HCT116 (cell line): ENCODE measurements around the gene THUMPD2. TPM values are rescaled to one million over a fixed set of nuclear protein-coding genes. Genes with fewer than 3 reads are reported as not detected.

ENCODE experiments used
- ATAC-seq: fragments of 200-7000 bp; cut with Tn5 transposase; 2 replicates; pipeline ENCODE4 v1.9.1; 2020; ENCODE audit warnings: mild to moderate bottlenecking, moderate library complexity
- BruUV-seq: library from RNA; stranded (reverse); fragments of 400-500 nt; replicated peaks from 2 replicates; lab custom pipeline; 2021; lab: Mats Ljungman, UMichigan
- CTCF ChIA-PET: fragments of 300-600 bp; sonication (Branson Sonifier 250); formaldehyde crosslinking; loops from one replicate; lab custom pipeline; 2021; ENCODE audit warnings: antibody characterized with exemption; lab: Charles Lee
- POLR2A ChIA-PET: fragments of 300-600, 350-600 bp; sonication (Branson Sonifier 250); formaldehyde crosslinking; loops from one replicate; lab custom pipeline; 2021; ENCODE audit warnings: antibody characterized with exemption; lab: Charles Lee
- RAD21 ChIA-PET, 2 experiments: fragments of 300-600 bp; sonication (Branson Sonifier 250); formaldehyde crosslinking; loops; one replicate each; lab custom pipeline; 2023; ENCODE audit warnings: low total read pairs in 2 of 2; ENCODE audit not compliant: uncharacterized antibody in 2 of 2, unreplicated experiment in 2 of 2, low non-redundant PET in 1 of 2; lab: Charles Lee
- DNase-seq: peaks from one replicate; pipeline ENCODE4 v3.0.0-alpha.2; 2010; ENCODE audit warnings: low read depth, low spot score
- H2AFZ ChIP-seq: fragments of 200-600 bp; shearing (Covaris generic), sonication (generic); 2 replicates; pipeline ENCODE4 v1.6.1; 2017; ENCODE audit warnings: low read depth, mixed run types, mixed read lengths, antibody characterized with exemption, low read length; ENCODE audit not compliant: poor library complexity, severe bottlenecking
- H3K27ac ChIP-seq: 2 replicates; pipeline ENCODE4 v1.5.1; 2012; ENCODE audit warnings: low read depth, low read length
- H3K27me3 ChIP-seq: fragments of 200-600 bp; sonication (generic); 2 replicates; pipeline ENCODE4 v1.6.1; 2016; ENCODE audit warnings: mixed run types, low read length, mixed read lengths; ENCODE audit not compliant: insufficient read depth
- H3K36me3 ChIP-seq, 2 experiments: fragments of 200-500 bp in 1 of 2; fragments of 200-600 bp in 1 of 2; sonication (Bioruptor generic) in 1 of 2; sonication (generic) in 1 of 2; 2 replicates each; pipeline versions ENCODE4 v1.5.1 to v1.6.1; 2014 to 2016; ENCODE audit warnings: low read length in 2 of 2, inconsistent platforms in 1 of 2, mixed read lengths in 1 of 2, mixed run types in 1 of 2; ENCODE audit not compliant: insufficient read depth in 2 of 2, control insufficient read depth in 1 of 2
- H3K4me1 ChIP-seq, 2 experiments: fragments of 200-600 bp in 1 of 2; sonication (generic) in 1 of 2; 2 replicates each; pipeline versions ENCODE4 v1.5.1 to v1.6.1; 2012 to 2017; ENCODE audit warnings: low read length in 2 of 2, inconsistent platforms in 1 of 2, mild to moderate bottlenecking in 1 of 2, mixed read lengths in 1 of 2, mixed run types in 1 of 2, moderate library complexity in 1 of 2; ENCODE audit not compliant: insufficient read depth in 2 of 2, control insufficient read depth in 1 of 2
- H3K4me2 ChIP-seq: fragments of 200-600 bp; sonication (generic); 2 replicates; pipeline ENCODE4 v1.6.1; 2017; ENCODE audit warnings: mixed run types, low read length, mixed read lengths
- H3K4me3 ChIP-seq, 2 experiments: fragments of 200-600 bp in 1 of 2; sonication (generic) in 1 of 2; replicated peaks in 1 of 2; 2 replicates each; pipeline ENCODE4 v1.5.1; 2011 to 2016; ENCODE audit warnings: low read length in 2 of 2, control low read depth in 1 of 2, low read depth in 1 of 2, mild to moderate bottlenecking in 1 of 2, mixed read lengths in 1 of 2, mixed run types in 1 of 2
- H3K79me2 ChIP-seq: fragments of 200-600 bp; sonication (generic); 2 replicates; pipeline ENCODE4 v1.6.1; 2017; ENCODE audit warnings: mild to moderate bottlenecking, mixed run types, low read length, moderate library complexity, mixed read lengths; ENCODE audit not compliant: insufficient read depth
- H3K9ac ChIP-seq: fragments of 200-600 bp; sonication (generic); 2 replicates; pipeline ENCODE4 v1.6.1; 2016; ENCODE audit warnings: low read length, mixed read lengths
- H3K9me2 ChIP-seq: fragments of 200-600 bp; sonication (generic), shearing (Covaris generic); 2 replicates; pipeline ENCODE4 v1.6.1; 2017; ENCODE audit warnings: mixed run types, mild to moderate bottlenecking, moderate library complexity; ENCODE audit not compliant: insufficient read depth
- H3K9me3 ChIP-seq, 2 experiments: fragments of 200-500 bp in 1 of 2; fragments of 200-600 bp in 1 of 2; sonication (Bioruptor generic) in 1 of 2; sonication (generic) in 1 of 2; 2 replicates each; pipeline ENCODE4 v1.6.1; 2014 to 2017; ENCODE audit warnings: low read length in 2 of 2, mixed read lengths in 2 of 2, inconsistent platforms in 1 of 2, low read depth in 1 of 2, mild to moderate bottlenecking in 1 of 2, mixed run types in 1 of 2, moderate library complexity in 1 of 2; ENCODE audit not compliant: control insufficient read depth in 1 of 2, insufficient read depth in 1 of 2
- H4K20me1 ChIP-seq: fragments of 200-600 bp; sonication (generic), shearing (Covaris generic); 2 replicates; pipeline ENCODE4 v1.6.1; 2017; ENCODE audit warnings: mixed run types, mild to moderate bottlenecking, moderate library complexity; ENCODE audit not compliant: insufficient read depth
- CEBPB ChIP-seq: IDR thresholded peaks from 2 replicates; pipeline ENCODE4 v1.6.1; 2012; ENCODE audit warnings: low read depth
- JUND ChIP-seq: IDR thresholded peaks from 2 replicates; pipeline ENCODE4 v1.6.1; 2012
- RAD21 ChIP-seq: IDR thresholded peaks from 2 replicates; pipeline ENCODE4 v1.6.1; 2012; ENCODE audit warnings: low read depth, mild to moderate bottlenecking
- SIN3A ChIP-seq: IDR thresholded peaks from 2 replicates; pipeline ENCODE4 v1.6.1; 2012; ENCODE audit warnings: low read depth
- TCF7L2 ChIP-seq: IDR thresholded peaks from 2 replicates; pipeline ENCODE4 v1.7.0; 2011; ENCODE audit warnings: borderline replicate concordance, inconsistent platforms; ENCODE audit not compliant: insufficient read depth, insufficient read length; ENCODE audit errors: extremely low read depth
- ZFX ChIP-seq: fragments of 450-650 bp; IDR thresholded peaks from 2 replicates; pipeline ENCODE4 v1.6.1; 2017
- intact Hi-C: fragments of 100-400 bp; cut with micrococcal nuclease; formaldehyde crosslinking; loops from 2 replicates; pipeline ENCODE4 v1.10.0; 2022
- total RNA-seq: library from RNA; stranded (reverse); gene quantifications from one replicate; pipeline ENCODE4 v1.2.1, GENCODE V29; 2021; ENCODE audit not compliant: unreplicated experiment
- TF ChIP-seq, protein P1 (sequence below): IDR thresholded peaks from 2 replicates; pipeline ENCODE4 v1.6.1; 2012; ENCODE audit warnings: low read depth
- TF ChIP-seq, protein P2 (sequence below): IDR thresholded peaks from 2 replicates; pipeline ENCODE4 v1.6.1; 2012
- TF ChIP-seq, protein P3 (sequence below): IDR thresholded peaks from 2 replicates; pipeline ENCODE4 v1.6.1; 2012
- TF ChIP-seq, protein P4 (sequence below), 3 experiments: fragments of 200-600 bp in 1 of 3; sonication (generic) in 1 of 3; IDR thresholded peaks in 2 of 3; conservative IDR thresholded peaks in 1 of 3; 2 replicates each; pipeline ENCODE4 v1.5.1; 2012 to 2017; ENCODE audit warnings: low read depth in 2 of 3, low read length in 2 of 3, antibody characterized with exemption in 1 of 3, borderline replicate concordance in 1 of 3, control low read depth in 1 of 3, mild to moderate bottlenecking in 1 of 3, mixed read lengths in 1 of 3, mixed run types in 1 of 3, moderate library complexity in 1 of 3; ENCODE audit not compliant: insufficient read depth in 1 of 3

Gene THUMPD2
- total RNA-seq, 1 experiment from 2014 or later: 15.8 TPM

DNA sequence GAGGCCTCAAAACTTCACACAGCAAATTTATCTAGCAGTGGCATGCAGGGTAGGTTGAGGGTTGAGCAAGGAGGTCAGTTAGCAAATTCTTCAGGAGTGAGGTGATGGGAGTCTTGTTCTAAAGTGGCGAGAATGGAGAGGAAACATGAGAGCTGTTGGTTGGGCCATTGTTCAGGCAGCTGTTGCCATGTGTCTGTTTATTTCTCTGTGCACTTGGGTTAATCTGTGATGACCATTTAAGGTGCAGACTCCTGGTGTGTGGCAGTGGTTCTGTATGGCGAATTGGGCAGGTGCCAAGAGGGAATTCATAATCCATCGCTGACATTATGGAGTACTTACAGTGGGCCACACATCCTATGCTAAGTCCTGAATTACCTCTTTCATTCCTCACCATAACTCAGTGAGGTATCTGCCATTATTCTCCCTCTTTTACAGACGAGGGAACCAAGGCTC is 82.9 kb downstream of the THUMPD2 start:
- no peak overlapping the region for H3K4me3 ChIP-seq
- H3K9ac ChIP-seq: no peak overlapping the region
- ChIA-PET CTCF (interaction anchor here (0.9 to 3.2 kb wide), 3 partner anchors 8 to 749 kb away, joined by 3 to 20 read pairs (median 4); no protein-coding TSS in a partner anchor), RAD21 (interaction anchor here in 1 of 2 experiments (1.0 kb wide), 1 partner anchor 316 kb away, joined by 3 read pairs; no protein-coding TSS in a partner anchor), POLR2A (no interaction called here)
- no peaks in the 10 kb centered on the region for H4K20me1 ChIP-seq
- H3K9me2 ChIP-seq: no peaks in the 10 kb centered on the region
- H3K79me2 ChIP-seq: no peaks in the 10 kb centered on the region
- TF ChIP-seq, protein P1, sequence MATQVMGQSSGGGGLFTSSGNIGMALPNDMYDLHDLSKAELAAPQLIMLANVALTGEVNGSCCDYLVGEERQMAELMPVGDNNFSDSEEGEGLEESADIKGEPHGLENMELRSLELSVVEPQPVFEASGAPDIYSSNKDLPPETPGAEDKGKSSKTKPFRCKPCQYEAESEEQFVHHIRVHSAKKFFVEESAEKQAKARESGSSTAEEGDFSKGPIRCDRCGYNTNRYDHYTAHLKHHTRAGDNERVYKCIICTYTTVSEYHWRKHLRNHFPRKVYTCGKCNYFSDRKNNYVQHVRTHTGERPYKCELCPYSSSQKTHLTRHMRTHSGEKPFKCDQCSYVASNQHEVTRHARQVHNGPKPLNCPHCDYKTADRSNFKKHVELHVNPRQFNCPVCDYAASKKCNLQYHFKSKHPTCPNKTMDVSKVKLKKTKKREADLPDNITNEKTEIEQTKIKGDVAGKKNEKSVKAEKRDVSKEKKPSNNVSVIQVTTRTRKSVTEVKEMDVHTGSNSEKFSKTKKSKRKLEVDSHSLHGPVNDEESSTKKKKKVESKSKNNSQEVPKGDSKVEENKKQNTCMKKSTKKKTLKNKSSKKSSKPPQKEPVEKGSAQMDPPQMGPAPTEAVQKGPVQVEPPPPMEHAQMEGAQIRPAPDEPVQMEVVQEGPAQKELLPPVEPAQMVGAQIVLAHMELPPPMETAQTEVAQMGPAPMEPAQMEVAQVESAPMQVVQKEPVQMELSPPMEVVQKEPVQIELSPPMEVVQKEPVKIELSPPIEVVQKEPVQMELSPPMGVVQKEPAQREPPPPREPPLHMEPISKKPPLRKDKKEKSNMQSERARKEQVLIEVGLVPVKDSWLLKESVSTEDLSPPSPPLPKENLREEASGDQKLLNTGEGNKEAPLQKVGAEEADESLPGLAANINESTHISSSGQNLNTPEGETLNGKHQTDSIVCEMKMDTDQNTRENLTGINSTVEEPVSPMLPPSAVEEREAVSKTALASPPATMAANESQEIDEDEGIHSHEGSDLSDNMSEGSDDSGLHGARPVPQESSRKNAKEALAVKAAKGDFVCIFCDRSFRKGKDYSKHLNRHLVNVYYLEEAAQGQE: no peak
- TF ChIP-seq, protein P2, sequence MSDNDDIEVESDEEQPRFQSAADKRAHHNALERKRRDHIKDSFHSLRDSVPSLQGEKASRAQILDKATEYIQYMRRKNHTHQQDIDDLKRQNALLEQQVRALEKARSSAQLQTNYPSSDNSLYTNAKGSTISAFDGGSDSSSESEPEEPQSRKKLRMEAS: no peak
- TF ChIP-seq RAD21 (no peak), SIN3A (no peak), JUND (no peak), CEBPB (no peak), TCF7L2 (no peak), ZFX (no peak)
- TF ChIP-seq, protein P3, sequence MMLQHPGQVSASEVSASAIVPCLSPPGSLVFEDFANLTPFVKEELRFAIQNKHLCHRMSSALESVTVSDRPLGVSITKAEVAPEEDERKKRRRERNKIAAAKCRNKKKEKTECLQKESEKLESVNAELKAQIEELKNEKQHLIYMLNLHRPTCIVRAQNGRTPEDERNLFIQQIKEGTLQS: no peak
- TF ChIP-seq, protein P4, sequence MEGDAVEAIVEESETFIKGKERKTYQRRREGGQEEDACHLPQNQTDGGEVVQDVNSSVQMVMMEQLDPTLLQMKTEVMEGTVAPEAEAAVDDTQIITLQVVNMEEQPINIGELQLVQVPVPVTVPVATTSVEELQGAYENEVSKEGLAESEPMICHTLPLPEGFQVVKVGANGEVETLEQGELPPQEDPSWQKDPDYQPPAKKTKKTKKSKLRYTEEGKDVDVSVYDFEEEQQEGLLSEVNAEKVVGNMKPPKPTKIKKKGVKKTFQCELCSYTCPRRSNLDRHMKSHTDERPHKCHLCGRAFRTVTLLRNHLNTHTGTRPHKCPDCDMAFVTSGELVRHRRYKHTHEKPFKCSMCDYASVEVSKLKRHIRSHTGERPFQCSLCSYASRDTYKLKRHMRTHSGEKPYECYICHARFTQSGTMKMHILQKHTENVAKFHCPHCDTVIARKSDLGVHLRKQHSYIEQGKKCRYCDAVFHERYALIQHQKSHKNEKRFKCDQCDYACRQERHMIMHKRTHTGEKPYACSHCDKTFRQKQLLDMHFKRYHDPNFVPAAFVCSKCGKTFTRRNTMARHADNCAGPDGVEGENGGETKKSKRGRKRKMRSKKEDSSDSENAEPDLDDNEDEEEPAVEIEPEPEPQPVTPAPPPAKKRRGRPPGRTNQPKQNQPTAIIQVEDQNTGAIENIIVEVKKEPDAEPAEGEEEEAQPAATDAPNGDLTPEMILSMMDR (IDR thresholded peaks at IDR 0.05 in 2 of 3, conservative IDR thresholded peaks at IDR 0.05 in 1 of 3; ENCODE audit: borderline replicate concordance in 1 of 3, insufficient read depth in 1 of 3, low read depth in 2 of 3, low read length in 2 of 3): no peak
- no peaks in the 10 kb centered on the region for H3K9me3 ChIP-seq
- H3K4me1 ChIP-seq: no peaks in the 10 kb centered on the region
- no peaks in the 10 kb centered on the region for H3K36me3 ChIP-seq
- no peak overlapping the region for H2AFZ ChIP-seq
- no peak overlapping the region for H3K4me2 ChIP-seq
- no TSS peak for BruUV-seq
- H3K27ac ChIP-seq: no peak overlapping the region
- intact Hi-C loops: loop anchor here (10.0 kb wide), 1 partner anchor 181 kb away; no protein-coding TSS in a partner anchor
- ATAC-seq (no peak), DNase-seq (no peak)
- H3K27me3 ChIP-seq: no peaks in the 10 kb centered on the region
